Measurements from ENCODE around the gene SLC25A26.

The SLC25A26 gene

GRCh38 chr3:66427951-66428474 is 207.2 kb downstream of the SLC25A26 start:
- no peak for DNase-seq (ENCODE audit: low read depth)
- TF ChIP-seq, protein P1, sequence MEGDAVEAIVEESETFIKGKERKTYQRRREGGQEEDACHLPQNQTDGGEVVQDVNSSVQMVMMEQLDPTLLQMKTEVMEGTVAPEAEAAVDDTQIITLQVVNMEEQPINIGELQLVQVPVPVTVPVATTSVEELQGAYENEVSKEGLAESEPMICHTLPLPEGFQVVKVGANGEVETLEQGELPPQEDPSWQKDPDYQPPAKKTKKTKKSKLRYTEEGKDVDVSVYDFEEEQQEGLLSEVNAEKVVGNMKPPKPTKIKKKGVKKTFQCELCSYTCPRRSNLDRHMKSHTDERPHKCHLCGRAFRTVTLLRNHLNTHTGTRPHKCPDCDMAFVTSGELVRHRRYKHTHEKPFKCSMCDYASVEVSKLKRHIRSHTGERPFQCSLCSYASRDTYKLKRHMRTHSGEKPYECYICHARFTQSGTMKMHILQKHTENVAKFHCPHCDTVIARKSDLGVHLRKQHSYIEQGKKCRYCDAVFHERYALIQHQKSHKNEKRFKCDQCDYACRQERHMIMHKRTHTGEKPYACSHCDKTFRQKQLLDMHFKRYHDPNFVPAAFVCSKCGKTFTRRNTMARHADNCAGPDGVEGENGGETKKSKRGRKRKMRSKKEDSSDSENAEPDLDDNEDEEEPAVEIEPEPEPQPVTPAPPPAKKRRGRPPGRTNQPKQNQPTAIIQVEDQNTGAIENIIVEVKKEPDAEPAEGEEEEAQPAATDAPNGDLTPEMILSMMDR (conservative IDR thresholded peaks at IDR 0.05; ENCODE audit: low read depth, low read length): no peak
- H3K4me3 ChIP-seq (ENCODE audit: low read length): no peak overlapping the region

Measured in retinal pigment epithelial cell (primary cell).